Measurements from ENCODE around the gene NNMT.

NNMT gene

DNA sequence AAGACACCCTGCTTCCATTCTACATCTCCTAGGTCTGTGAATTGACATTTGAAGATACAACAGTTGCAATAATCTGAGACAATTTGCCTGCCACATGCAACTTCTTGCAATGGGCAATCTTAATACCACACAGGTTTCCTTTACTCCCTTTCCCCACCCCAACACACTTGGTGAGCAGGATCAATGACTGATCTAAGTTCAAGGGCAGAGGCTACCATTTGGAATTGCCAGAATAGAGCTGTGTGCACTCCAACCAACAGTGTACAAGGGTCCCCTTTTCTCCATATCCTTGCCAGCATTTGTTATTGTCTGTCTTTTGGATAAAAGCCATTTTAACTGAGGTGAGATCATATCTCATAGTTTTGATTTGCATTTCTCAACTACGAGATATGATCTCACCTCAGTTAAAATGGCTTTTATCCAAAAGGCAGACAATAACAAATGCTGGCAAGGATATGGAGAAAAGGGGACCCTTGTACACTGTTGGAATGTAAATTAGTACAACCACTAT is 2.9 kb upstream of the NNMT start:
- DNase-seq: no peak
- Histone ChIP-seq H3K9me2 (replicated peaks; ENCODE audit: insufficient read depth, low read length) (no peaks in the 10 kb centered on the region), H2AFZ (ENCODE audit: low read length) (no peak overlapping the region), H3K9ac (ENCODE audit: low read length) (no peak overlapping the region), H3K27ac (ENCODE audit: low read length) (no peak overlapping the region), H3F3A (ENCODE audit: insufficient read depth, low read length) (no peaks in the 10 kb centered on the region), H3K79me2 (ENCODE audit: low read length) (no peaks in the 10 kb centered on the region), H3K4me1 (ENCODE audit: low read length) (no peaks in the 10 kb centered on the region), H3K4me2 (ENCODE audit: low read depth, low read length) (no peak overlapping the region), H3K36me3 (replicated peaks; ENCODE audit: insufficient read depth, low read length) (no peaks in the 10 kb centered on the region), H4K20me1 (ENCODE audit: insufficient read depth, low read length) (no peaks in the 10 kb centered on the region), H3K9me3 (replicated peaks; ENCODE audit: insufficient read depth, low read length) (no peaks in the 10 kb centered on the region), H3K4me3 (ENCODE audit: low read length) (no peak overlapping the region), H3K27me3 (replicated peaks; ENCODE audit: insufficient read depth, low read length) (no peaks in the 10 kb centered on the region)
- TF ChIP-seq EZH2 (optimal IDR thresholded peaks at IDR 0.05; ENCODE audit: low read depth, low read length) (no peak), EZH2phosphoT487 (IDR thresholded peaks at IDR 0.05; ENCODE audit: low read length) (no peak)
- TF ChIP-seq, protein P1, sequence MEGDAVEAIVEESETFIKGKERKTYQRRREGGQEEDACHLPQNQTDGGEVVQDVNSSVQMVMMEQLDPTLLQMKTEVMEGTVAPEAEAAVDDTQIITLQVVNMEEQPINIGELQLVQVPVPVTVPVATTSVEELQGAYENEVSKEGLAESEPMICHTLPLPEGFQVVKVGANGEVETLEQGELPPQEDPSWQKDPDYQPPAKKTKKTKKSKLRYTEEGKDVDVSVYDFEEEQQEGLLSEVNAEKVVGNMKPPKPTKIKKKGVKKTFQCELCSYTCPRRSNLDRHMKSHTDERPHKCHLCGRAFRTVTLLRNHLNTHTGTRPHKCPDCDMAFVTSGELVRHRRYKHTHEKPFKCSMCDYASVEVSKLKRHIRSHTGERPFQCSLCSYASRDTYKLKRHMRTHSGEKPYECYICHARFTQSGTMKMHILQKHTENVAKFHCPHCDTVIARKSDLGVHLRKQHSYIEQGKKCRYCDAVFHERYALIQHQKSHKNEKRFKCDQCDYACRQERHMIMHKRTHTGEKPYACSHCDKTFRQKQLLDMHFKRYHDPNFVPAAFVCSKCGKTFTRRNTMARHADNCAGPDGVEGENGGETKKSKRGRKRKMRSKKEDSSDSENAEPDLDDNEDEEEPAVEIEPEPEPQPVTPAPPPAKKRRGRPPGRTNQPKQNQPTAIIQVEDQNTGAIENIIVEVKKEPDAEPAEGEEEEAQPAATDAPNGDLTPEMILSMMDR (IDR thresholded peaks at IDR 0.05; ENCODE audit: low read length): no peak

DNA sequence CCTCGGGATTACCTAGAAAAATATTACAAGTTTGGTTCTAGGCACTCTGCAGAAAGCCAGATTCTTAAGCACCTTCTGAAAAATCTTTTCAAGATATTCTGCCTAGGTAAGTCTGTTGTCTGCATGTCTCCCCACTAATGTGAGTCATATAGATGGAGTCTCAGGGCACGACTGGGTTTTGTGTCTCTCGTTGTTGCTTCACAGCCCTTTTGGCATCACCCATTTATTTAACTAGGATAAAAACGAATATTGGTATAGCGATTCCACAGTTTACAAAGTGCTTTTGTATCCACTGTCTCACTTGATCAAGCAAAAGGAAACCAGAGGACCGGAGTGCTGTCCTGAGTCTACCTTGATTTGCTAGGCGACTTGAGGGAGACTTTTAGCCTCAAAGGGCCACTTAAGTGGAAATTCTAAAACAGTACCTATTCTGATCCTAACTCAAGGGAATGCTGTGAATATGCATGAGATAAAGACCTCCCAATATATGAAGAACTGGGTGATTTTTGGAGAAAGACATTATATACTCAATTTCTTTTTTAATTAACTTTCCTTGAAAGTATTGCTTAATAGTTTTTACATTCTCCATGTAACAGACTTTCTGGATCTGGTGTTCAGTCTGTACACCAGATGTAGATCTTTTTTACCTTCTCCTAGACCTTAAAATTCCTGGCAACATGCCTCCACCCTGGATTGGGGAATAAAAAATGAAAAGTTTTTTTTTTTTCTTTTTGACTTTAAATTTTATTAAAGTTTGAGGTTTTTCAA is 590 bp downstream of the NNMT start:
- Histone ChIP-seq H3K79me2 (ENCODE audit: low read length) (no peaks in the 10 kb centered on the region), H3K4me2 (ENCODE audit: low read depth, low read length) (no peak overlapping the region), H3K27me3 (replicated peaks; ENCODE audit: insufficient read depth, low read length) (no peaks in the 10 kb centered on the region), H3K4me1 (ENCODE audit: low read length) (no peaks in the 10 kb centered on the region), H3K9me2 (replicated peaks; ENCODE audit: insufficient read depth, low read length) (no peaks in the 10 kb centered on the region), H2AFZ (ENCODE audit: low read length) (no peak overlapping the region), H4K20me1 (ENCODE audit: insufficient read depth, low read length) (no peaks in the 10 kb centered on the region), H3K4me3 (ENCODE audit: low read length) (no peak overlapping the region), H3F3A (ENCODE audit: insufficient read depth, low read length) (no peaks in the 10 kb centered on the region), H3K36me3 (replicated peaks; ENCODE audit: insufficient read depth, low read length) (no peaks in the 10 kb centered on the region), H3K9me3 (replicated peaks; ENCODE audit: insufficient read depth, low read length) (no peaks in the 10 kb centered on the region), H3K9ac (ENCODE audit: low read length) (no peak overlapping the region), H3K27ac (ENCODE audit: low read length) (no peak overlapping the region)
- DNase-seq: no peak
- TF ChIP-seq EZH2 (optimal IDR thresholded peaks at IDR 0.05; ENCODE audit: low read depth, low read length): no peak
- TF ChIP-seq EZH2phosphoT487 (IDR thresholded peaks at IDR 0.05; ENCODE audit: low read length): no peak
- TF ChIP-seq, protein P1 (IDR thresholded peaks at IDR 0.05; ENCODE audit: low read length): no peak

DNA sequence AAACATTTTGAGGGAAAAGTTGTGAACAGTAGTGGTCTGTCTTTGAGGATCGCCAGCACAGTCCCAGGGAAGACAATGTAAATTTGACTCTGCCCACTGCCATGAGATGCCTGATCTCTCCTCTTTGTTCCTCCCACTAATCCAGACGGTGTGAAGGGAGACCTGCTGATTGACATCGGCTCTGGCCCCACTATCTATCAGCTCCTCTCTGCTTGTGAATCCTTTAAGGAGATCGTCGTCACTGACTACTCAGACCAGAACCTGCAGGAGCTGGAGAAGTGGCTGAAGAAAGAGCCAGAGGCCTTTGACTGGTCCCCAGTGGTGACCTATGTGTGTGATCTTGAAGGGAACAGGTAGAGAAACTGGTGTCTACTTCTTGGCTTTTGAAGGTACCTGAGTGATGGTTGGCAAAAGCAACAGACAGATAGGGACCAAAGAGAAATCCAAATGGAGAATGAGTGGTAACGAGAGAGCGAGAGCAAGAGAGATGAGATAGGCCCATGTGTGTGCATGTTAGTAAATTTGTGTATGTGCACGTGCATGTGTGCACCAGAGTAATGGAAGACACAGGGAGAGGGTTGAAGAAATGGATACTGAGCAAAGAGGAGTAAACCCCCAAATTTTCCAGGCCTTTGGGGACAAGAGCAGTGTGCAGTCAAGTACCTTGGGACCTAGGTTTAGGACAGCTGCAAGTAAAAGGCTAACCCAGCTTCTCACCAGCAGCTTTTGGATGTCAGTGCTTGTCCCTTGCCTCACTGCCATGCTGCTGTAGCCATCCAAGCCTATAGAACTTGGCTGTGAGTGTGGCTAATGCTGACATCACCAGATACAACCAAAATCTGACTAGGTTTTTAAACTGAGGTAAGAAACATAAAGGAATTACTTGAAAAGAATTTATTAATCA is 1.9 kb downstream of the NNMT start:
- DNase-seq: no peak
- H3K9ac ChIP-seq (ENCODE audit: low read length): no peak overlapping the region
- no peak for TF ChIP-seq EZH2phosphoT487 (IDR thresholded peaks at IDR 0.05; ENCODE audit: low read length)
- no peak for TF ChIP-seq EZH2 (optimal IDR thresholded peaks at IDR 0.05; ENCODE audit: low read depth, low read length)
- TF ChIP-seq, protein P1 (IDR thresholded peaks at IDR 0.05; ENCODE audit: low read length): no peak
- no peaks in the 10 kb centered on the region for H4K20me1 ChIP-seq (ENCODE audit: insufficient read depth, low read length)
- no peaks in the 10 kb centered on the region for H3F3A ChIP-seq (ENCODE audit: insufficient read depth, low read length)
- no peak overlapping the region for H3K4me2 ChIP-seq (ENCODE audit: low read depth, low read length)
- no peaks in the 10 kb centered on the region for H3K9me3 ChIP-seq (replicated peaks; ENCODE audit: insufficient read depth, low read length)
- H3K4me1 ChIP-seq (ENCODE audit: low read length): no peaks in the 10 kb centered on the region
- H2AFZ ChIP-seq (ENCODE audit: low read length): no peak overlapping the region
- H3K79me2 ChIP-seq (ENCODE audit: low read length): no peaks in the 10 kb centered on the region
- no peaks in the 10 kb centered on the region for H3K36me3 ChIP-seq (replicated peaks; ENCODE audit: insufficient read depth, low read length)
- H3K4me3 ChIP-seq (ENCODE audit: low read length): no peak overlapping the region
- H3K9me2 ChIP-seq (replicated peaks; ENCODE audit: insufficient read depth, low read length): no peaks in the 10 kb centered on the region
- no peaks in the 10 kb centered on the region for H3K27me3 ChIP-seq (replicated peaks; ENCODE audit: insufficient read depth, low read length)
- no peak overlapping the region for H3K27ac ChIP-seq (ENCODE audit: low read length)
